ENCODE data around the gene HTR1D. TPM values are rescaled to one million over a fixed set of nuclear protein-coding genes. Genes with fewer than 3 reads are reported as not detected.

The HTR1D gene
- total RNA-seq, 3 donors from 2014 or later (not counting 1 experiment from before 2014, with no cell fraction given) = not detected

- no peak overlapping the region for H3K27ac Mint-ChIP-seq
- 85% methylated on average over 4 of the region's 5 CpGs for WGBS (ENCODE audit: insufficient coverage)
Measured at GRCh38 chr1:23239638-23240295, 22.5 kb upstream of the HTR1D start.

DNA sequence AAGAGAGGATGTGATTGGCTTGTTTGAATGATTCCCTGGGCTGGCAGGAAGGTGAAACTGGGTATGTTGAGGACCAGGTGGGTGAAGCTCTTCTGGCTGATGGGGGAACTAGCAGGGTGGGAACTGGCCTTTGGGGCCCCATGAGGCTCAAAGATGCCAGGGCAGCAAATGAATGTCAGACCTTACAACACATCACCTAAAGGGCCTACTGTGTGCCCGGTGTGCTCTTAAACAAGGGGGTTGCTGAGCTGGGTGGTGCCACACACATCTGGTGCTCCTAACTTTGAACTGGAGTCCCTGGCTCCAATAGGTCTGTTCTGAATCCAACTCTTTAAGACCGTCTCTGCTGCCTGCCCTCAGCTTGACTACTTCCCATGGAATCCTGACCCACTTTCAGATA is 21.3 kb upstream of the HTR1D start:
- Histone ChIP-seq H3K27me3 (ENCODE audit: control insufficient read depth, insufficient read depth, low read length) (no peaks in the 10 kb centered on the region), H3K4me1 (ENCODE audit: control insufficient read depth, insufficient read depth, low read length) (no peaks in the 10 kb centered on the region), H3K36me3 (ENCODE audit: control insufficient read depth, insufficient read depth, low read length) (no peaks in the 10 kb centered on the region), H3K9me3 (ENCODE audit: control insufficient read depth, insufficient read depth, low read length) (no peaks in the 10 kb centered on the region), H3K4me3 (ENCODE audit: low read length) (no peak overlapping the region), H3K27ac (ENCODE audit: low read length) (no peak overlapping the region)
- TF ChIP-seq CTCF (IDR thresholded peaks at IDR 0.05) = no peak
- DNase-seq (no peak), ATAC-seq (no peak)
- intact Hi-C loops (cut with micrococcal nuclease) = no loop called here
- no peaks in the 10 kb centered on the region for H3K9me3 Mint-ChIP-seq
- H3K4me1 Mint-ChIP-seq = no peaks in the 10 kb centered on the region
- no peaks in the 10 kb centered on the region for H3K36me3 Mint-ChIP-seq
- no peak overlapping the region for H3K27ac Mint-ChIP-seq
- H3K27me3 Mint-ChIP-seq (ENCODE audit: low read depth in 2 of 2) = no peaks in the 10 kb centered on the region
- WGBS (ENCODE audit: insufficient coverage) = 90% methylated on average over 2 of the region's 2 CpGs
- H3K4me3 Mint-ChIP-seq = no peak overlapping the region

More at GRCh38 chr1:23239638-23240295, 22.5 kb upstream of the HTR1D start:
- H3K9me3 ChIP-seq (ENCODE audit: control insufficient read depth, insufficient read depth, low read length) = no peaks in the 10 kb centered on the region
- intact Hi-C loops (cut with micrococcal nuclease) = no loop called here
- Mint-ChIP-seq H3K27me3 (ENCODE audit: low read depth in 2 of 2) (no peaks in the 10 kb centered on the region), H3K9me3 (no peaks in the 10 kb centered on the region), H3K36me3 (no peaks in the 10 kb centered on the region), H3K4me1 (no peaks in the 10 kb centered on the region), H3K4me3 (no peak overlapping the region)
- TF ChIP-seq CTCF (IDR thresholded peaks at IDR 0.05) = no peak
- H3K36me3 ChIP-seq (ENCODE audit: control insufficient read depth, insufficient read depth, low read length) = no peaks in the 10 kb centered on the region
- H3K4me1 ChIP-seq (ENCODE audit: control insufficient read depth, insufficient read depth, low read length) = no peaks in the 10 kb centered on the region
- H3K27ac ChIP-seq (ENCODE audit: low read length) = no peak overlapping the region
- no peak for DNase-seq
- H3K27me3 ChIP-seq (ENCODE audit: control insufficient read depth, insufficient read depth, low read length) = no peaks in the 10 kb centered on the region
- H3K4me3 ChIP-seq (ENCODE audit: low read length) = no peak overlapping the region
- no peak for ATAC-seq

DNA sequence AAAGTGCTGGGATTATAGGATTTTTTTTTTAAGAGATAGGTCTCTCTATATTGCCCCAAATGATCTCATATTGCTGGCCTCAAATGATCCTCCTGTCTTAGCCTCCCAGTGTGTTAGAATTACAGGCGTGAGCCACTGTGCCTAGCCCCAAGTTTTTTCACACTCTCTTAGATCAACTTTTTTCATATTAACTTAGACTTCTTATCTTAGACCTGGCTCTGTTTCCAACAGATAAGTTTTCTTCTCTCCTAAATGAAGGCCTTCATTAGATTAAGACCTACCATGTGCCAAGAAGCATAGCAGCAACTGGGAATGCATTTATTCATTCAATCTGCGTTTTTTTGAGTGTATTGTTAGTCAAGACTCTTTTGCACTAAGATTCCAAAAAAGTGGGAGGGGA is 20.2 kb upstream of the HTR1D start:
- DNase-seq = no peak
- H3K4me1 ChIP-seq (ENCODE audit: control insufficient read depth, insufficient read depth, low read length) = no peaks in the 10 kb centered on the region
- no peak overlapping the region for H3K27ac ChIP-seq (ENCODE audit: low read length)
- H3K4me3 Mint-ChIP-seq = no peak overlapping the region
- no peaks in the 10 kb centered on the region for H3K27me3 ChIP-seq (ENCODE audit: control insufficient read depth, insufficient read depth, low read length)
- H3K27ac Mint-ChIP-seq = no peak overlapping the region
- no peaks in the 10 kb centered on the region for H3K9me3 ChIP-seq (ENCODE audit: control insufficient read depth, insufficient read depth, low read length)
- H3K4me1 Mint-ChIP-seq = no peaks in the 10 kb centered on the region
- ATAC-seq = no peak
- no peaks in the 10 kb centered on the region for H3K27me3 Mint-ChIP-seq (ENCODE audit: low read depth in 2 of 2)
- intact Hi-C loops (cut with micrococcal nuclease) = no loop called here
- H3K4me3 ChIP-seq (ENCODE audit: low read length) = no peak overlapping the region
- TF ChIP-seq CTCF (IDR thresholded peaks at IDR 0.05) = no peak
- no peaks in the 10 kb centered on the region for H3K9me3 Mint-ChIP-seq
- WGBS (ENCODE audit: insufficient coverage) = 76% methylated on average over 2 of the region's 2 CpGs
- no peaks in the 10 kb centered on the region for H3K36me3 Mint-ChIP-seq
- no peaks in the 10 kb centered on the region for H3K36me3 ChIP-seq (ENCODE audit: control insufficient read depth, insufficient read depth, low read length)

GRCh38 chr1:23227806-23228205 is 10.5 kb upstream of the HTR1D start:
- WGBS (ENCODE audit: insufficient coverage) = 100% methylated on average over 1 of the region's 2 CpGs
- Histone ChIP-seq H3K36me3 (ENCODE audit: control insufficient read depth, insufficient read depth, low read length) (no peaks in the 10 kb centered on the region), H3K27me3 (ENCODE audit: control insufficient read depth, insufficient read depth, low read length) (no peaks in the 10 kb centered on the region), H3K27ac (ENCODE audit: low read length) (no peak overlapping the region), H3K9me3 (ENCODE audit: control insufficient read depth, insufficient read depth, low read length) (no peaks in the 10 kb centered on the region), H3K4me1 (ENCODE audit: control insufficient read depth, insufficient read depth, low read length) (no peaks in the 10 kb centered on the region), H3K4me3 (ENCODE audit: low read length) (no peak overlapping the region)
- Mint-ChIP-seq H3K36me3 (no peaks in the 10 kb centered on the region), H3K9me3 (no peaks in the 10 kb centered on the region), H3K27ac (no peak overlapping the region), H3K4me1 (no peaks in the 10 kb centered on the region), H3K27me3 (ENCODE audit: low read depth in 2 of 2) (peaks cover 0 to 14% of the 10 kb centered on the region in 2 donors), H3K4me3 (no peak overlapping the region)
- no peak for ATAC-seq
- intact Hi-C loops (cut with micrococcal nuclease) = no loop called here
- no peak for TF ChIP-seq CTCF (IDR thresholded peaks at IDR 0.05)
- no peak for DNase-seq
